Measurements from ENCODE around the gene ICAM1. TPM values are rescaled to one million over a fixed set of nuclear protein-coding genes. Genes with fewer than 3 reads are reported as not detected.

Gene ICAM1
- total RNA-seq, 2 experiments from 2014 or later: 35.5 to 37.2 TPM

DNA sequence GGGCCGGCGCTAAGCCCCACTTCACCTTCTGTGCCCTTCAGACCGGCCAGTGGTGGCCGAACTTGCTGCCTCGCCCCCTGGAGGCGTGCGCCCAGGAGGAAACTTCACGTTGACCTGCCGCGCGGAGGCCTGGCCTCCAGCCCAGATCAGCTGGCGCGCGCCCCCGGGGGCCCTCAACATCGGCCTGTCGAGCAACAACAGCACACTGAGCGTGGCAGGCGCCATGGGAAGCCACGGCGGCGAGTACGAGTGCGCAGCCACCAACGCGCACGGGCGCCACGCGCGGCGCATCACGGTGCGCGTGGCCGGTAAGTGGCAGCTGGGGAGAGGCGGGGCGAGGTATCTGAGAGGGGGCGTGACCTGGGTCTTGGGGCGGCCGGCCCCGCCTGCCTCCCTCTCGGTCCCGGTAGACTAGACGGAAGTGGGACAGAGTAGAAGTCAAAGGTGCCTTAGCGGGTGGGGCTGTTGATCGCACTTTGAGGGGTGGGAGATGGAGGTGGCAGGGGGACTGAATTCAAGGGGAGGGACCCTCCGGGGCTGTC is 24.5 kb downstream of the ICAM1 start:
- Mint-ChIP-seq H3K4me1 (ENCODE audit: low read depth) (peaks cover 39% of the 10 kb centered on the region), H3K4me3 (peak overlapping the region; percentile 68), H3K36me3 (ENCODE audit: low read depth) (no peaks in the 10 kb centered on the region), H3K27me3 (peaks cover 55% of the 10 kb centered on the region), H3K9me3 (no peaks in the 10 kb centered on the region), H3K27ac (no peak overlapping the region)
- intact Hi-C loops (cut with micrococcal nuclease): no loop called here
- peak; percentile 46 for ATAC-seq
- ChIA-PET CTCF (interaction anchor here (0.6 to 1.4 kb wide), 2 partner anchors 10 to 94 kb away, joined by 4 to 7 read pairs; no protein-coding TSS in a partner anchor), POLR2A (interaction anchor here (1.4 kb wide), 1 partner anchor 9 kb away, joined by 6 read pairs; the partner anchor contains the start of gene ICAM4)
- TF ChIP-seq, protein P1, sequence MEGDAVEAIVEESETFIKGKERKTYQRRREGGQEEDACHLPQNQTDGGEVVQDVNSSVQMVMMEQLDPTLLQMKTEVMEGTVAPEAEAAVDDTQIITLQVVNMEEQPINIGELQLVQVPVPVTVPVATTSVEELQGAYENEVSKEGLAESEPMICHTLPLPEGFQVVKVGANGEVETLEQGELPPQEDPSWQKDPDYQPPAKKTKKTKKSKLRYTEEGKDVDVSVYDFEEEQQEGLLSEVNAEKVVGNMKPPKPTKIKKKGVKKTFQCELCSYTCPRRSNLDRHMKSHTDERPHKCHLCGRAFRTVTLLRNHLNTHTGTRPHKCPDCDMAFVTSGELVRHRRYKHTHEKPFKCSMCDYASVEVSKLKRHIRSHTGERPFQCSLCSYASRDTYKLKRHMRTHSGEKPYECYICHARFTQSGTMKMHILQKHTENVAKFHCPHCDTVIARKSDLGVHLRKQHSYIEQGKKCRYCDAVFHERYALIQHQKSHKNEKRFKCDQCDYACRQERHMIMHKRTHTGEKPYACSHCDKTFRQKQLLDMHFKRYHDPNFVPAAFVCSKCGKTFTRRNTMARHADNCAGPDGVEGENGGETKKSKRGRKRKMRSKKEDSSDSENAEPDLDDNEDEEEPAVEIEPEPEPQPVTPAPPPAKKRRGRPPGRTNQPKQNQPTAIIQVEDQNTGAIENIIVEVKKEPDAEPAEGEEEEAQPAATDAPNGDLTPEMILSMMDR (IDR thresholded peaks at IDR 0.05): no peak
- peak; percentile 71 for DNase-seq

DNA sequence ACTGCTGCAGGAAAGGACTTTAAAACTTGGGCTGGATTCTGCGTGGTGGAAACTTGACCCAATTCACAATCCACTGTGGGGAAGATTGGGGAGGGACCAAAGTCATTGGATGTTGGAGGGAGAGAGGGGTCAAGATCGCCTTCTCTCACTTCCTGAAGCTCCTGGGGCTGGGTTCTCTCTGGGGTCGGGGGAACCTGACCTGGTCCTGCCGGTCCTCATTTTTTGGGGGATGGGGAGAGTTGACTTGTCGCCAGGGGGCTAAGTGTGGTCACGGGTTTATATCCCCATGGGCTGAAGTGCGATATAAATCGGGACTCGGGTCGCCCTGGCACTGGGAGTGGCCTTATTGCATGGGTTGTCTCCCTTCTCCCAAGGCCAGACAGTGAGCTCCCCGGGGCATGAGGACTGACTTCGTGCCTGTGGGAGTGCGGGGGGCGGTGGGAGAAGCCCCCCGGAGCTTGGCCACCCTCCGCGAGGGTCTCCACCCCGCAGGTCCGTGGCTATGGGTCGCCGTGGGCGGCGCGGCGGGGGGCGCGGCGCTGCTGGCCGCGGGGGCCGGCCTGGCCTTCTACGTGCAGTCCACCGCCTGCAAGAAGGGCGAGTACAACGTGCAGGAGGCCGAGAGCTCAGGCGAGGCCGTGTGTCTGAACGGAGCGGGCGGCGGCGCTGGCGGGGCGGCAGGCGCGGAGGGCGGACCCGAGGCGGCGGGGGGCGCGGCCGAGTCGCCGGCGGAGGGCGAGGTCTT is 25.1 kb downstream of the ICAM1 start:
- DNase-seq (no peak), ATAC-seq (no peak)
- Mint-ChIP-seq H3K27me3 (peaks cover 49% of the 10 kb centered on the region), H3K4me1 (ENCODE audit: low read depth) (peaks cover 32% of the 10 kb centered on the region), H3K9me3 (no peaks in the 10 kb centered on the region), H3K27ac (no peak overlapping the region), H3K4me3 (peak overlapping the region; percentile 68), H3K36me3 (ENCODE audit: low read depth) (no peaks in the 10 kb centered on the region)
- POLR2A ChIA-PET: interaction anchor here (0.7 to 1.4 kb wide), 2 partner anchors 9 to 48 kb away, joined by 3 to 6 read pairs; partner anchors contain the start of gene ICAM4
- CTCF ChIA-PET: interaction anchor here (0.6 to 1.4 kb wide), 2 partner anchors 9 to 93 kb away, joined by 4 to 7 read pairs; no protein-coding TSS in a partner anchor
- TF ChIP-seq, protein P1 (IDR thresholded peaks at IDR 0.05): no peak
- intact Hi-C loops (cut with micrococcal nuclease): no loop called here

DNA sequence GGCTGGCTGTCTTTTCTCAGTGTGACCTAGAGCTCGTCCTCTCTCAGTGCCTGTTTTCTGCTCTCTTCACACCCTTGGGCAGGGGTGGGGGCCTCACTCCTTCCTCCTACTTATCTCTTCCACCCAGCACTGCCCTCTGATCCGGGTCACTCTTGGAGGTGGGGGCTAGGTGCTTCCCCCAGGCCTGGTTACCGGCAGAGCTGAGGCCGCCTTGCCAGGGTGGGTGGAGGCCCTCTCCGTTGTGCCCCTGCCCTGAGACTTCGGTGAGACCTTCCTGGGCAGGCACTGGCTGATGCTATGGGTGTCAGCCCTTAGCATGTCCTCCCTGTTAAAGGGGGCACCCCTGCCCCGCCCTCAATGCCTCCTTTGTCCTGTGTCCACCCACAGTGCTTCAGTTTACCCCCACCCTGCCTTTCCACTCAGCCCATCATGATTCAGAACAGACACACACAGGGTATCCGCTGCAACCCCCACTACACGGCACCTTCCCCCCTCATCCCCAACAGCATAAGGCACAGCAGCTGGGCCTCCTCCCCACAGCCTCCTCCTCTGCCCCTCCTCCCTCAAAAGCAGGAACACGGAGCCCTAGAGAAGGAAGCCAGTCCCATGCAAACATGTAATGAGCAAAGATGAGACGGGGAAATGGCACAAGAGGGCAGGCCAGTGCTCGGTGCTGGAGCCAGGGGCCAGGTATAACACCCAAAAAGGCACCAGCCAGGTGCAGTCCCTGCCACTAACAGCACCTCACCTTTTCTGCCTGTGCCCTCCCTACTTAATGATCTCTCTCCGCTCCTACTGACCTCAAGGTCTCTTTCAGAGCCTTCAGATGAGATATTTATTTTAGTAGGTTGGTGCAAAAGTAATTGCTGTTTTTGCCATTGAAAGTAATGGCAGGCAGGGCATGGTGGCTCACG is 28.9 kb downstream of the ICAM1 start:
- Mint-ChIP-seq H3K36me3 (ENCODE audit: low read depth) (no peaks in the 10 kb centered on the region), H3K4me1 (ENCODE audit: low read depth) (peaks cover 8% of the 10 kb centered on the region), H3K4me3 (no peak overlapping the region), H3K27ac (no peak overlapping the region), H3K27me3 (peaks cover 12% of the 10 kb centered on the region), H3K9me3 (no peaks in the 10 kb centered on the region)
- TF ChIP-seq, protein P1 (IDR thresholded peaks at IDR 0.05): no peak
- no peak for ATAC-seq
- DNase-seq: no peak
- ChIA-PET POLR2A (interaction anchor here (1.1 to 1.6 kb wide), 3 partner anchors 30 to 48 kb away, joined by 3 to 4 read pairs (median 3); partner anchors contain the start of genes MRPL4 and RAVER1), CTCF (interaction anchor here (1.1 to 2.0 kb wide), 3 partner anchors 20 to 89 kb away, joined by 4 to 7 read pairs (median 4); no protein-coding TSS in a partner anchor)
- intact Hi-C loops (cut with micrococcal nuclease): no loop called here

DNA sequence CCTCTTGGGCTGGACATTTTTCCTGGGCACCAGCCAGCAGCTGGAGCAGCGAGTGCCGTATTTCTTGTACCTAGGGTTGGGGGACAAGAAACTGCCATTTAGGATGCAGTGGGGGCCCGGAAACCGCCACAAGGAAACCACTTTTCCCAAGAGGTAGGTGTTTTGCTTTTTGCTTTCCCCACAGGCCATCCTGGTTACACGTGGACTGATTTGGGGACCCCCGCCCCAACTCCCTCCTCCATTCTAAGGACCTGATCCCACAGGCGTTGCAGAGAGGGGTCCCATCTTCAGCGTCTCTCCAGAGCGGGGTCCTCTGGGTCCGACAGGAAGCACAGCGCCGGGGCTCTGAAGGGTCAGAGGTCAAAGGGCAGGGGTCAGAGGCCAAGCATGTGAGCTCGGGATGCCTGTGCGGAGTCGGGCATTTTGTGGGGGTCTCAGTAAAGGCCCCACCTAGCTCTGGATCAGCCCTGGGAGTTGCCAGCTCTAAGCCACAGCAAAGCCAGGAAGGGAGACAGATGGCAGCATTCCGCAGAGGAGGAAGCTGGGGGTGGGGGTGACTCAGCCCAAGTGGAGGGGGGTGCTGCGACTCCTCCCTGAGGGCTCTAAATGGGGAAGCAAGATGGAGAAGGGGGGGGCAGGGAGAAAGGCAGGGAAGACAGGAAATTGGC is 34.4 kb downstream of the ICAM1 start:
- ChIA-PET CTCF (interaction anchor here (0.6 to 1.4 kb wide), 3 partner anchors 10 to 277 kb away, joined by 3 to 4 read pairs (median 3); partner anchors contain the start of gene ICAM1), POLR2A (interaction anchor here (0.8 to 1.6 kb wide), 6 partner anchors 10 to 76 kb away, joined by 3 to 5 read pairs (median 3); partner anchors contain the start of genes FDX2, ICAM4, ICAM5 and TYK2)
- Mint-ChIP-seq H3K27me3 (no peaks in the 10 kb centered on the region), H3K9me3 (no peaks in the 10 kb centered on the region), H3K4me1 (ENCODE audit: low read depth) (peaks cover 2% of the 10 kb centered on the region), H3K4me3 (no peak overlapping the region), H3K27ac (no peak overlapping the region), H3K36me3 (ENCODE audit: low read depth) (peaks cover under 1% of the 10 kb centered on the region)
- TF ChIP-seq, protein P1 (IDR thresholded peaks at IDR 0.05): no peak
- intact Hi-C loops (cut with micrococcal nuclease): no loop called here
- DNase-seq (no peak), ATAC-seq (no peak)
